Left lung (tissue), 10 donors: Measurements from ENCODE around the gene BBLN. TPM values are rescaled to one million over a fixed set of nuclear protein-coding genes. Genes with fewer than 3 reads are reported as not detected.
A peak's percentile ranks its signal among the peaks of the same experiment; 100 is the strongest.

ENCODE experiments used
- ATAC-seq: fragments of 200-7000 bp; cut with Tn5 transposase; one replicate; pipeline ENCODE4 v1.9.1; 2020; ENCODE audit warnings: moderate library complexity
- DNase-seq, 4 donors: peaks; one replicate each; pipeline ENCODE4 v3.0.0-alpha.2; 2013 to 2020
- H3K27ac ChIP-seq, 2 donors: fragments of 200-600 bp; sonication (generic) in 1 of 2; one replicate each; pipeline versions ENCODE4 v1.5.0 to v1.8.0; 2020 to 2021
- H3K27me3 ChIP-seq, 2 donors: fragments of 200-600 bp; sonication (generic) in 1 of 2; one replicate each; pipeline versions ENCODE4 v1.5.0 to v1.8.0; 2020 to 2021
- H3K36me3 ChIP-seq, 2 donors: fragments of 200-600 bp; sonication (generic) in 1 of 2; one replicate each; pipeline versions ENCODE4 v1.5.0 to v1.8.0; 2020 to 2021
- H3K4me1 ChIP-seq, 2 donors: fragments of 200-600 bp; one replicate each; pipeline ENCODE4 v1.8.0; 2021
- H3K4me3 ChIP-seq, 2 donors: fragments of 200-600 bp; sonication (generic) in 1 of 2; one replicate each; pipeline versions ENCODE4 v1.5.0 to v1.8.0; 2020 to 2021; ENCODE audit warnings: mild to moderate bottlenecking in 1 of 2
- H3K9me3 ChIP-seq, 2 donors: fragments of 200-600 bp; sonication (generic) in 1 of 2; one replicate each; pipeline versions ENCODE4 v1.5.0 to v1.8.0; 2020 to 2021
- CTCF ChIP-seq, 2 donors: fragments of 200-600 bp; sonication (generic) in 1 of 2; IDR thresholded peaks; one replicate each; pipeline versions ENCODE4 v1.5.0 to v1.8.0; 2021; ENCODE audit warnings: antibody characterized with exemption in 2 of 2
- intact Hi-C, 2 donors: fragments of 100-400 bp; cut with DNase I; formaldehyde crosslinking; loops; one replicate each; pipeline versions ENCODE4 v1.11.2 to v1.14.2; 2022
- polyA plus RNA-seq, 6 donors: library from polyadenylated mRNA; unstranded; fragments of 120-200 nt; gene quantifications; one replicate each; pipeline ENCODE4 v1.2.1, GENCODE V29; 2013; ENCODE audit not compliant: insufficient read length in 6 of 6
- total RNA-seq, 2 donors: library from RNA; stranded (reverse); fragmentation: NEBNext Ultra II Directional; extraction: Animal tissue kit (Norgen Biotek cat#: 25700); gene quantifications; one replicate each; pipeline ENCODE4 v1.2.1, GENCODE V29; 2021
- donor health status: DM: no; HTN: yes; CAD: no.
- donor health status: DM: no; HTN: no; CAD: no.

The BBLN gene
- total and polyA plus RNA-seq, 8 donors = 27.1 to 66.0 (median 37.7) TPM

- TF ChIP-seq CTCF (IDR thresholded peaks at IDR 0.05) = no peak
- Histone ChIP-seq H3K4me1 (no peaks in the 10 kb centered on the region), H3K27me3 (no peaks in the 10 kb centered on the region), H3K27ac (no peak overlapping the region), H3K4me3 (no peak overlapping the region), H3K36me3 (no peaks in the 10 kb centered on the region), H3K9me3 (no peaks in the 10 kb centered on the region)
- DNase-seq = peak in 1 of 4 donors; percentile 35
- no peak for ATAC-seq
- intact Hi-C loops = no loop called here
Observed at GRCh38 chr9:128136816-128137793, 23.0 kb upstream of the BBLN start.

DNA sequence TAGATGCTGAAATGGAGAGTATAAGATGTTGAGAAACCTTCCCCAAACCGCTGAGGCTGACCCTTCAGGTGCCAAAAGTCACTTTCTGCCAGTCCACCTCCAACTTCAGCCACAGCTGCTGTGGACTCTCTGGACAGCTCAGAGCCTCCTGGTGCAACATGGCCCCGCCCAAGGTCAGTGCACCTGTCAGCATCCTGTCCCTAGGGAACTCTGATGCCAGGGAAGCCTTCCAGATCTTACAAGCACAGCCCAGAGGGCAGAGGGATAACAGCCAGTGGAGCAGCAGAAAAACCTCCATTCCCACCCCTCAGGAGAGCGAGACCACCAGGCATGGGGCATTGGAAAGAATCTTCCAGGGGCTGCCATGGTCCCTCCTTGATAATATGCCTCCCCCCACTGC lies 22.1 kb upstream of the BBLN start:
- DNase-seq = peak in 1 of 4 donors; percentile 8
- no peak for TF ChIP-seq CTCF (IDR thresholded peaks at IDR 0.05)
- no peaks in the 10 kb centered on the region for H3K4me1 ChIP-seq
- no peak overlapping the region for H3K27ac ChIP-seq
- no peak overlapping the region for H3K4me3 ChIP-seq
- ATAC-seq = no peak
- intact Hi-C loops = no loop called here
- H3K27me3 ChIP-seq = no peaks in the 10 kb centered on the region
- H3K36me3 ChIP-seq = no peaks in the 10 kb centered on the region
- no peaks in the 10 kb centered on the region for H3K9me3 ChIP-seq

DNA sequence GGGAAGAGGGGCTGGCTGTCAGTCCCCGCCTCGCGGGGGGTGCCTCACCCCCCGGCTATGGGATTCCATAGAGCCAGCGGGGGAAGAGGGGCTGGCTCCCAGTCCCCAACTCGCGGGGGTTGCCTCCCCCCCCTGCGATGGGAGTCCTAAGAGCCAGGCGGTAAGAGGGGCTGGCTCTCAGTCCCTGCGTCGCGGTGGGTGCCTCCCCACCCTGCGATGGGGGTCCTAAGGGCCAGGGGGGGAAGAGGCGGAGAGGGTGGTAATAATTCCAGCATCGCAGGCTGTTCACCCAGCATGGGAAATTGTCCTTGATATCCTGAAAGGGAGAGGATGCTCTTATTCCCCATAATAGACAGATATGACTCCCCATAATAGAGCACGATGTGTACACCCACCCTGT lies 20.4 kb upstream of the BBLN start:
- DNase-seq (peak in 1 of 4 donors; percentile 33), ATAC-seq (no peak)
- Histone ChIP-seq H3K27me3 (no peaks in the 10 kb centered on the region), H3K9me3 (no peaks in the 10 kb centered on the region), H3K4me1 (peaks cover 0 to 10% of the 10 kb centered on the region in 2 donors), H3K4me3 (no peak overlapping the region), H3K27ac (no peak overlapping the region), H3K36me3 (no peaks in the 10 kb centered on the region)
- no peak for TF ChIP-seq CTCF (IDR thresholded peaks at IDR 0.05)
- intact Hi-C loops = no loop called here

GRCh38 chr9:128141604-128142003 lies 18.5 kb upstream of the BBLN start:
- H3K27ac ChIP-seq = no peak overlapping the region
- no peaks in the 10 kb centered on the region for H3K27me3 ChIP-seq
- intact Hi-C loops = no loop called here
- DNase-seq (no peak), ATAC-seq (no peak)
- no peak overlapping the region for H3K4me3 ChIP-seq
- TF ChIP-seq CTCF (IDR thresholded peaks at IDR 0.05) = no peak
- no peaks in the 10 kb centered on the region for H3K36me3 ChIP-seq
- H3K9me3 ChIP-seq = no peaks in the 10 kb centered on the region
- peaks cover 0 to 20% of the 10 kb centered on the region in 2 donors for H3K4me1 ChIP-seq

DNA sequence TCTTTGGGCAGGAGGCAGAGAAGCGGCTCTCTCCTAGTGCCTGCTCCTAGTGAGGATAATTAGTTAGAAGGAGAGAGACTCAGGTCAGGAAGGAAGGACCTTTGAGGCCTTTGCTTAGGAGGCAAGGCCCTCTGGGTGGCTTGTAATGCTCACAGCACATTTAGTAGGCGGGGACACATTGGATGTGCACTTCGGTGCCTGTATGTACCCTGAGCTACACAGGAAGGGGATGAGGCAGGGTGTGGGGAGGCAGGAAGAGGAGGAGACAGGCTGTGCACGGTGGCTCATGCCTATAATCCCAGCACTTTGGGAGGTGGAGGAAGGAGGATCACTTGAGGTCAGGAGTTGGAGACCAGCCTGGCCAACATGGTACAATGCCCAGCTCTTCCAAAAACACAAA lies 18.0 kb upstream of the BBLN start:
- DNase-seq = peak in 1 of 4 donors; percentile 13
- Histone ChIP-seq H3K27ac (no peak overlapping the region), H3K36me3 (no peaks in the 10 kb centered on the region), H3K27me3 (no peaks in the 10 kb centered on the region), H3K9me3 (no peaks in the 10 kb centered on the region), H3K4me1 (peaks cover 0 to 20% of the 10 kb centered on the region in 2 donors), H3K4me3 (no peak overlapping the region)
- ATAC-seq = no peak
- TF ChIP-seq CTCF (IDR thresholded peaks at IDR 0.05) = no peak
- intact Hi-C loops = no loop called here
